Kidney (tissue), 14 donors: Measurements from ENCODE around the gene KCNJ5. TPM values are rescaled to one million over a fixed set of nuclear protein-coding genes. Genes with fewer than 3 reads are reported as not detected.

Experiments used
- DNase-seq, 5 donors: peaks; one replicate each; pipeline ENCODE4 v3.0.0-alpha.2; 2013 to 2020
- FAIRE-seq: peaks from 2 replicates; lab custom pipeline; 2012; peaks lifted over from hg19 to GRCh38; lab: Jason Lieb, UNC
- H3K27ac ChIP-seq, 2 donors: one replicate each; pipeline ENCODE4 v1.7.0; 2013; ENCODE audit warnings: low read depth in 2 of 2, low read length in 2 of 2, inconsistent platforms in 1 of 2
- H3K27me3 ChIP-seq: one replicate; pipeline ENCODE4 v1.7.1; 2013; ENCODE audit warnings: low read length, inconsistent platforms; ENCODE audit not compliant: control insufficient read depth, insufficient read depth
- H3K36me3 ChIP-seq, 3 donors: one replicate each; pipeline versions ENCODE4 v1.7.0 to v1.7.1; 2013; ENCODE audit warnings: low read length in 3 of 3, control low read depth in 1 of 3, inconsistent platforms in 1 of 3; ENCODE audit not compliant: insufficient read depth in 3 of 3, control insufficient read depth in 2 of 3
- H3K4me1 ChIP-seq, 3 donors: one replicate each; pipeline versions ENCODE4 v1.7.0 to v1.7.1; 2013; ENCODE audit warnings: low read length in 3 of 3, inconsistent platforms in 1 of 3, low read depth in 1 of 3; ENCODE audit not compliant: control insufficient read depth in 2 of 3, insufficient read depth in 2 of 3
- H3K4me3 ChIP-seq, 3 donors: one replicate each; pipeline versions ENCODE4 v1.7.0 to v1.8.1; 2013; ENCODE audit warnings: low read length in 3 of 3, control low read depth in 1 of 3, inconsistent platforms in 1 of 3
- H3K9ac ChIP-seq, 3 donors: one replicate each; pipeline versions ENCODE4 v1.7.0 to v1.7.1; 2013; ENCODE audit warnings: low read length in 3 of 3, control low read depth in 1 of 3, inconsistent platforms in 1 of 3
- H3K9me3 ChIP-seq, 3 donors: one replicate each; pipeline versions ENCODE4 v1.7.0 to v1.7.1; 2013; ENCODE audit warnings: low read length in 3 of 3, control low read depth in 1 of 3, inconsistent platforms in 1 of 3; ENCODE audit not compliant: control insufficient read depth in 2 of 3, insufficient read depth in 1 of 3
- intact Hi-C: fragments of 100-400 bp; cut with DNase I; formaldehyde crosslinking; loops from one replicate; pipeline ENCODE4 v1.11.1; 2022
- polyA plus RNA-seq: library from polyadenylated mRNA; stranded (reverse); fragments of 350-450 nt; fragmentation: Illumina TruSeq; extraction: RNeasy Lipid Tissue Mini Kit (QIAGEN cat#74804); gene quantifications from one replicate; pipeline ENCODE4 v1.2.3, GENCODE V29; 2014; ENCODE audit warnings: low read depth, low replicate concordance; ENCODE audit not compliant: insufficient read depth
- total RNA-seq: library from RNA; stranded (reverse); fragmentation: NEBNext Ultra II Directional; extraction: Animal tissue kit (Norgen Biotek cat#: 25700); gene quantifications from one replicate; pipeline ENCODE4 v1.2.1, GENCODE V29; 2021
- TF ChIP-seq, protein P1 (sequence below): IDR thresholded peaks from 3 replicates; pipeline ENCODE4 v1.5.1; 2012; ENCODE audit warnings: mild to moderate bottlenecking, moderate library complexity, borderline replicate concordance; ENCODE audit not compliant: insufficient read depth; ENCODE audit errors: extremely low read depth
- donor health status: control.
- donor health status: control.
- donor health status: control.
- donor health status: control.
- donor health status: control.
- donor health status: DM: yes; HTN: yes; CAD: no.
- donor health status: Normal renal cell carcinoma (clear cell type).

The KCNJ5 gene
- total and polyA plus RNA-seq, 2 donors from 2014 or later, result 5.7 to 6.5 TPM

DNA sequence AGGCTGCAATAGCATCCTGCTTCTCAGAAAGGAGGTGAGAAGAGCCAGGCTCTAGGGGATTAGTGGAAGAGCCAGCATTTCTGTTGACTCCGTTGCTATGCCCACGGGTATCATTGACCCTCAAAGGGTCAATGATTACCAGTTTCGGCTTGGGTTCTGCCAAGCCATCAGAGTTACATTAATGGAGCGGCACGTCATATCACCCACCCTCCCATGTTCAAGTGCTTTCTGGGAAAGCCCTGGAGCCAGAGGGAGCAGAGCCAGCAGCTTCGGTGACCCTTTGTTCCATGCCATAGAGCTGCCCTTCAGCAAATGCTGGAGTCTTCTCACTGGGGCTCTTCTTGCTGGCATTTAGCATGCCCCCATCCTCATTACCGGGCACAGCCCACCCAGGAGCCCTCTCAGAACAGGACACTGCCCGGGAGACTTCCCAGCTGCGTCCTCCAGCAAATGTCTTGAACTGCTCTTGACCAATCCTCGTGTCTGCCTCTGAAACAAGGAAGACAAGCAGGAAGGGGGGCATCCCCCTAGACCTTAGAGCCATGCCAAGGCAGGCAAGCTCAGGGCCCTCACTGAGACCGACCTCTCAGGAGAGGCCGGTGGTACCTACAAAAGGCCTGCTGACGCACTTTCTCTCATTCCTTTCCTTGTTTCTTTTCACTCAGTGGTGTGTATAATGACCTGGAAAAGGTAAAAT lies 38.7 kb upstream of the KCNJ5 start:
- Histone ChIP-seq H3K9ac (peak overlapping the region in 1 of 3 donors; percentile 28), H3K27me3 (no peaks in the 10 kb centered on the region), H3K36me3 (no peaks in the 10 kb centered on the region), H3K9me3 (no peaks in the 10 kb centered on the region), H3K4me1 (peaks cover 2 to 17% (median 12%) of the 10 kb centered on the region in 3 donors), H3K4me3 (no peak overlapping the region), H3K27ac (peak overlapping the region; percentile 84 to 90)
- FAIRE-seq (no peak), DNase-seq (peak in 4 of 5 donors; percentile 56 to 86 (median 66))
- TF ChIP-seq, protein P1, sequence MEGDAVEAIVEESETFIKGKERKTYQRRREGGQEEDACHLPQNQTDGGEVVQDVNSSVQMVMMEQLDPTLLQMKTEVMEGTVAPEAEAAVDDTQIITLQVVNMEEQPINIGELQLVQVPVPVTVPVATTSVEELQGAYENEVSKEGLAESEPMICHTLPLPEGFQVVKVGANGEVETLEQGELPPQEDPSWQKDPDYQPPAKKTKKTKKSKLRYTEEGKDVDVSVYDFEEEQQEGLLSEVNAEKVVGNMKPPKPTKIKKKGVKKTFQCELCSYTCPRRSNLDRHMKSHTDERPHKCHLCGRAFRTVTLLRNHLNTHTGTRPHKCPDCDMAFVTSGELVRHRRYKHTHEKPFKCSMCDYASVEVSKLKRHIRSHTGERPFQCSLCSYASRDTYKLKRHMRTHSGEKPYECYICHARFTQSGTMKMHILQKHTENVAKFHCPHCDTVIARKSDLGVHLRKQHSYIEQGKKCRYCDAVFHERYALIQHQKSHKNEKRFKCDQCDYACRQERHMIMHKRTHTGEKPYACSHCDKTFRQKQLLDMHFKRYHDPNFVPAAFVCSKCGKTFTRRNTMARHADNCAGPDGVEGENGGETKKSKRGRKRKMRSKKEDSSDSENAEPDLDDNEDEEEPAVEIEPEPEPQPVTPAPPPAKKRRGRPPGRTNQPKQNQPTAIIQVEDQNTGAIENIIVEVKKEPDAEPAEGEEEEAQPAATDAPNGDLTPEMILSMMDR, result no peak
- intact Hi-C loops, result no loop called here

- no peak for FAIRE-seq
- Histone ChIP-seq H3K36me3 (no peaks in the 10 kb centered on the region), H3K27me3 (no peaks in the 10 kb centered on the region), H3K4me3 (no peak overlapping the region), H3K9ac (no peak overlapping the region), H3K4me1 (peaks cover 2 to 17% (median 12%) of the 10 kb centered on the region in 3 donors), H3K27ac (peak overlapping the region; percentile 84 to 90), H3K9me3 (no peaks in the 10 kb centered on the region)
- TF ChIP-seq, protein P1, result no peak
- intact Hi-C loops, result no loop called here
- DNase-seq, result no peak
These were observed 37.6 kb upstream of the KCNJ5 start for GRCh38 chr11:128853559-128853958.

GRCh38 chr11:128854841-128855240 lies 36.3 kb upstream of the KCNJ5 start:
- no peak for FAIRE-seq
- intact Hi-C loops, result no loop called here
- Histone ChIP-seq H3K9me3 (no peaks in the 10 kb centered on the region), H3K27me3 (no peaks in the 10 kb centered on the region), H3K27ac (peak overlapping the region; percentile 59 to 72), H3K4me3 (no peak overlapping the region), H3K4me1 (peaks cover 2 to 17% (median 14%) of the 10 kb centered on the region in 3 donors), H3K36me3 (no peaks in the 10 kb centered on the region), H3K9ac (peak overlapping the region in 1 of 3 donors; percentile 37)
- TF ChIP-seq, protein P1, result no peak
- no peak for DNase-seq

DNA sequence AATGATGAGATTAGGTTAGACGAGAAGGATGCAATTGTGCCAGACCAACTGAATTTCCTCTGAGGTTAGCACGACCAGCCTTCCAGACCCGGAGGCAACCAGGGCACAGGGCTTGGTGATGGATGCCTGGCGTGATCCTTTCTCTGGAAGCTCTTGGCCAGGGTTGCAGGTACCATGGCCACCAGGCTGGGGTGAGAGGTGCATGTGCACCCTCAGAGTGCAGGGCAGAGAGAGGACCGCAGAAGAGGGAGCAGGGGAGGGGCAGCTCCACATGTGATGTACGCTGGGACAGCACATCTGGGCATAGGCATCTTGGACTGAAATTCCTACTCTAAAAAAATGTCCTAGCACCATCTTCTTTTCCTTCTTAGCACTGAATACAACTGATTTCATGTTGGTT lies 34.9 kb upstream of the KCNJ5 start:
- no peaks in the 10 kb centered on the region for H3K36me3 ChIP-seq
- no peaks in the 10 kb centered on the region for H3K9me3 ChIP-seq
- FAIRE-seq, result no peak
- H3K4me1 ChIP-seq, result peaks cover 2 to 20% (median 14%) of the 10 kb centered on the region in 3 donors
- intact Hi-C loops, result no loop called here
- H3K27ac ChIP-seq, result peak overlapping the region; percentile 59 to 60
- DNase-seq, result no peak
- TF ChIP-seq, protein P1, result no peak
- no peak overlapping the region for H3K4me3 ChIP-seq
- H3K9ac ChIP-seq, result peak overlapping the region in 1 of 3 donors; percentile 37
- H3K27me3 ChIP-seq, result no peaks in the 10 kb centered on the region
